Measurements from ENCODE around the gene MYF6.
"Not testable (repeated sequence)": the region's sequence is repeated elsewhere in the genome, so short reads cannot be mapped to it uniquely, and the experiment has no call there.

MYF6 gene

GRCh38 chr12:80707126-80707829 is at the start of gene MYF6:
MYF6 (plus strand) TSS chr12:80707634; CDS start chr12:80707720, 86 bp downstream.
- DNase-seq = no peak

DNA sequence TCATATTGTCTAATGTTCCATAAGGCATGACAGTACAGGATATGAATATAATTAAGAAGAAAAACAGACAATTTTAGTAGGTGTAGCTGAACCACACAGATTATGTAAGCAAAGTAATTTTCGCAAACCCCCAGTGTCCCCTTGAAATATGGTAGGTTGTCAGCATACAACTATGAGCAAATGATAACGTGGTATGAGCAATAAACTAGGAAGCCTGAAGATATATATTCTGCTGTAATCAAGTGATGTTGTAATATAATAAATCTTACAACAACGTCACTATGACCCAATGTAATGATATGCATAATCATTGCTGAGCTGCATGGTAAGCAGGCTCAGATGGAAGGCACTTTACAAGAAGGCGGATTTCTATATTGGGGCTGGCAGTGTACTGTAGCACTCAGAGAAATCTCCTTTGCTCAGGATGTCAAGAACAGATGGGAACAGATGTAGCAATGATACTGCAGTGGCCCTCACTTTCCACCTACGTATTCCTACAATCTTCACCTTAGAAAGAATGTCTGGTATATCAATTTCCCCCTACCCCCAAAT is 47.8 kb upstream of the MYF6 start:
- no peak for DNase-seq

DNA sequence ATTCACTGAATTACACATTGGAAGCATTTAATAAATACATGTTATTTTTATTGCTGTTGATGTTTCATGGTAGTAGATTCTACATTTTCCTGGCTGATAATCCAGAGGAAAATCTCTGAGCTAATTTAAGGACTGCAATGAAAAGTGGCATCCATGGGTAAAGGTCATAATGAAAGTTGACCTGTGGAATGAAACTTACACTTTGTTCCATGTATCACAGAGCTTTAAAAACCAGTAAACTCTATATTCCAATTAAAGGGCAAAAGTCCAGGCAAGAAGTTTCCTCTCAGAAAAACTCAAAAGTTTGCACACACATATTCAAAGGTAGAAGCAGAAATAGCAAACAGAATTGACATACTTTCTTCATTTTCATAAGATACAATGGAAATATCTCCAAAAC is 44.8 kb upstream of the MYF6 start:
- DNase-seq = no peak

DNA sequence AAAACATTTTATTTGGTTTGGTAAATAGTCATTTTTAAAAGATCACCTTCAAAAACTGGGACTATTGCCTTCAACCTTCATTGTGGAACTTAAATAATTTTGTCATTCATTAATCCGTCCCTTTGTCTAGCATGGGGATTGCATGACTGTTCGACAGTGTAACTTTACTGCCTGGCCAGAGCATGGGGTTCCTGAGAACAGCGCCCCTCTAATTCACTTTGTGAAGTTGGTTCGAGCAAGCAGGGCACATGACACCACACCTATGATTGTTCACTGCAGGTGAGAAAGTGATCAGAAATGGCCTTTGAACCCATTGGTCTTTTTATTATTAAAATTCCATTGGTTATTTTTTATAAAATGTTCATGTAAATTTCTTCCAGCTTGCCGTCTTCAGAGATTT is 37.2 kb upstream of the MYF6 start:
- DNase-seq = no peak

DNA sequence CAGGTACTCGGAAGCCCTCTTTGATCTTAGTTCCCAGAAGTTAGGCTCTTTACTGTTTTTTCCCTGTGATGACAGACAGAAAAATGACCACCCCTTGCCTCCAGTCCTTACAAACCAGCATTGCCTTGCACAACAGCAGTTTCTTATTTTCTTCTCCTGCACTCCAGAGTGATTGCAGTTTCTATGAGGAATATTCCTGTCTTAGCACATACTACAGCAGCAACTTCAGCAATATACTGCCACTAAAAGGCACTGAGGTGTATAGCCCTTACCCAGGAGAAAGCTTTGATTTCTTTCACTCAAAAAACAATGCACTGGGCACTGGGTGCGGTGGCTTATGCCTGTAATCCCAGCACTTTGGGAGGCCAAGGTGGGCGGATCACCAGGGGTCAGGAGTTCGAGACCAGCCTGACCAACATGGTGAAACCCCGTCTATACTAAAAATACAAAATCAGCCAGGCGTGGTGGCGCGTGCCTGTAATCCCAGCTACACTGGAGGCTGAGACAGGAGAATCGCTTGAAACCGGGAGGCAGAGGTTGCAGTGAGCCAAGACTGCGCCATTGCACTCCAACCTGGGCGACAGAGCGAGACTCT is 31.3 kb upstream of the MYF6 start:
- not testable (repeated sequence) for DNase-seq

GRCh38 chr12:80676856-80677255 is 30.6 kb upstream of the MYF6 start:
- DNase-seq = no peak

GRCh38 chr12:80677994-80678393 is 29.4 kb upstream of the MYF6 start:
- DNase-seq = no peak

DNA sequence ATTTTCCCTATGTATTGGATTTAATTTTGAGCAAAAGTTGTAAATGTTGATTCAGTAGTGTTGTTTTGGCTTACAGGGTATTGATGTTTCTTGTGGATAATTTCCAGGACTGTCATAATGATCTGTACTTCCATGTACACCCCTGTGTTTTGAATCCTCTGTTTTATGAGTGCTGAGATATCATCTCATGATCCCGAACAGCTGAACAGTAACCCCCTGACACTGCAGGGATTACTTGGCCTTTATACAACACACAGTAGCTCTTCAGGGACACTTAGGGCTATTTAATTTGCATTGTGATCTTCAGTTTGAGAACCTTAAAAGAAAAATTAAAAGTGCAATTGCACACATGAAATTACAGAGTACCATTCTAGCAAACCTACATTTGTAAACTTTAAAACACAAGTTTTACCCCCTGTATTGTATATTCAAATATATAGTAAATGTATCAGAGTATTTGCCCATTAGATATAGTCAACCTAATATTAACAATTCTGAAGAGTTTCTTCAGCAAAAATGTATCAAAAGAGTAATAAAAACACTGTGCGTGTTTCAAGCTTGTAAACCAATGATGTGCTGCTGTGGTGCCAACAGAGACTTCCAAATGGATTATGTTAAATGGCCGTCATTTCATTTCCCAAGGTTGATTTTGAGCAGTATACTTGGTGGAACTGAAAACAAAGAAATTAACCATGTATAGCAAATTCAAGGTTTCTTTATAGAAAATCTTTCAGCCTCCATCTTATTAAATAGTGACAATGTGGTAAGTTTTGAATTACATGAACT is 27.9 kb upstream of the MYF6 start:
- DNase-seq = no peak

DNA sequence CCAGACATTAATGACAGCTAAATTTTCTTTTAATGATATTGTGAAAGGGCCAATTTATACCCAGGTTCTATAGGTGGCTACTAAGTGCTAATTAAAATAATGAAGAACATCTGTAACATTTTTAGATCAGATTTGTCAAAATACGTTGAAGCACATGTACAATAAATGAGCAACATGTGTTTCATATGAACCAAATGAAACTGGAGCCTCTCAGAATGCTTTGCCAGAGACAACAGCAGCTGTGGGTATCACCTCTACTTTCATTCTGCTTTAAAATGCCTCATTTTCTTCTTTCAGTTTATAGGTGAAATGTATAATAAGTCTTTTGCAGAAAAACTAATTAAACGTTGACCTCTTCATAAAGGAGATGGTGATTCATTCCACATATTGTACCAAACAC is 26.1 kb upstream of the MYF6 start:
- DNase-seq = no peak

DNA sequence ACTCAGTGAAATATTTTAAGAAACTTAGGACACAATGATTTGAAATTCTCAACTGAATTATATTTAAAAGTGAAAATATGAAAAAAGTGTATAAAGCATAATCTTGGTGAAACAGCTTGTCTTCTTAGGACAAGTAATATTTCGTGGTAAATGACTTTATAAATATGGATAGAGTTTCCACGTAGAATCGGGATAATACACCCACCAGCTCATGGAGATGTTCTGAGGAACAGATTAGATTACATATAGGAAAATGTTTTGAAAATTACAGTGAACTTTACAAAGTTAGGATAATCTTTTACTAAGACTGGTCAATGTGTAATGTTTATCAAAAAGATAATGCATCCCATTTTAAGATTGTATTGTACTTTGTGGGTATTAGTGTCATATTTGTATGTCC is 25.6 kb upstream of the MYF6 start:
- DNase-seq = no peak

DNA sequence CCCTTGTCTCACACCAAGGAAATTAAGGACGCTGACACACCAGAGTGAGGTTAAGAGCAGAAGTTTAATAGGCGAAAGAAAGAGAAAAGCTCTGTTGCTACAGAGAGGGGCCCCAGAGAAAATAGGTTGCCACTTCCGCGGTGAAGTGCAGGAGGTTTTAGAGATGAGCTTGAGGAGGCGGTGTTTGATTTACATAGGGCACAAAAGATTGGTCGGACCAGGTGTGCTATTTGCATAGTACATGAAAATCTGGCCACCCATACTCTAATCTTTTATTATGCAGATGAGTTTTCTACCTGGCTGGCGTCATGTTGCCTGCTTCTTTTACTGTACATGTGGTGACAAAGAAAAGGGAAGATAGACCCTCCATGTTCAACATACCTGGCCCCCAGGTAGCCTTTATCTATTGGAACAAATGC is 23.3 kb upstream of the MYF6 start:
- no peak for DNase-seq

GRCh38 chr12:80690090-80690489 is 17.3 kb upstream of the MYF6 start:
- DNase-seq = no peak

DNA sequence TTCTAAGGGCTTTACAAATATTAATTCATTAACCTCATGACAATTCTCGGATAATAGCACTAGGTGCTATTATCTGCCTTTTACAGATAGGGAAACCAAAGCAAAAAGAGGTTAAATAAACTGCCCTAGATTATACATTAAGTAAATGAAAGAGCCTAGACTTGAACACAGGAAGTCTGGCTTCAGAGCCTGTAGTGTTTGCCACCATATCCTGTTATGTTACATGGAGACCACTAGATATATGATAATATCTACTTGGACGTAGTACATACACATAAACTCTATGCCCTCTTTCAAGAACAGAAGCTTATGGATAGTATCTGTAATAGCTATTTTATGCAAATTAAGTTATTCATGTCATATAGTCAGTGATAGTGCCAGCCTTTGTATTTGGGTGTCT is 16.9 kb upstream of the MYF6 start:
- no peak for DNase-seq

GRCh38 chr12:80692114-80692513 is 15.3 kb upstream of the MYF6 start:
- no peak for DNase-seq

GRCh38 chr12:80697270-80697887 is 10.1 kb upstream of the MYF6 start:
- no peak for DNase-seq

GRCh38 chr12:80698256-80698655 is 9.2 kb upstream of the MYF6 start:
- DNase-seq = no peak

- DNase-seq = no peak
Measured at GRCh38 chr12:80698847-80699542, 8.4 kb upstream of the MYF6 start.

GRCh38 chr12:80700327-80700726 is 7.1 kb upstream of the MYF6 start:
- DNase-seq = no peak

DNA sequence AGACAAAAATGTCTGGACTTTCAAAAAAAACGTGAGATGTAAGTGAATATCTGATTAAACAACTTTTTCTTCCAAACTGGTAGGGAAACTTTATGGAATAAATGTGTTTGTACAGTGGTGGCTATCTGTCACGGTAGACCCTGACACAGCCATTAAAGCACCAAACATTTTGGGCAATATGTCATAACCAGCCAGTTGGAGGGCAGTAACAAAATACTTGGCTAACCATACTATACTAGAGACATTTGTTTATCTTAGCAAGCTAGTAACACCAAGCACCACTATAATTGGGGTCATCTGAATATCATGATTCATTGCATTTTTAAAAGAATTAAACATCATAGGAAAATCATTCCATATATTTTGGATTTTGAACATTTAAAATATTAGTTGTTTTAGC is 6.0 kb upstream of the MYF6 start:
- no peak for DNase-seq

DNA sequence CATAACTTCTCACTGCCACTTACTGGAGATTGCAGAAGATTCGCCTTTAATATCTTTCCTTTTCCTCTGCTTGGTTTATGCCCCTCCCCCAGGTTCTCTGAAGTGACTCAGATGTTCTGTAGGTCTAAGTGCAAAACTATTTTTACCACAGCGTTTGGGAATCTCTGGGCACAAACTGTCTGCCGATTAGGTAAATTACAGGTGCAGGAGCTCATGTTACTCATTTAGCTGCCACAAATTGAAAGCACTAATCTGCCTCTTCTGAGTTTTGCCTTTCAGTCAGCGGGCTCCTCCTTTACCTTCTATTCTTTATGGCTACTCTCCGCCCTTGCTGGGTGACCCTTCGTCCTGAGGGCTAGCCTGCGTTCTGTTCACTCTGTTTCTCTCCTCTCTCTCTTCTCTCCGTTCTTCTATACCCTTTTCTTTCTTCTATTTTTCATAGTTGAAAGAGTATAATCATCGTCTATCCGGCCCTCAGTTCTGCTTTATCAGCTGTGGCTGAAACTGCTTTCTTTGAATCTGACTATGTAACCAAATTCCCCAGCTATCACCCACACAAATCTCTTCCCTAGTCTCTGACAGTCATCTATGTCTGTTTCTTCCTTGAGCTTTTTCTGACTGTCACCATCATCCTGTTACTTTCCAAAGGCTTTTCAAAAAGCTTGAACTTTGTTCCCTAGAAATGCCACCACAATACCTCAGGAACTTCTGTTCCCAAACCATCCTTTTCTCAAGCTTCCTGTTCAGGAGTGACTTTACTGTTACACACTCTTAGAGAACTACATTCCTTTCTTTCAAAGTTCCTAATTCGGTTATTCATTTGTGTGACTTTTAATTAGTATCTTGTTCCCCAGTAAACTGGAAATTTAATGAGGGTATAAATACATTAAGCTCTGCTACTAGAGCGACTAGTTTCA is 4.3 kb upstream of the MYF6 start:
- DNase-seq = no peak

GRCh38 chr12:80704420-80704819 is 3.0 kb upstream of the MYF6 start:
- DNase-seq = no peak

DNA sequence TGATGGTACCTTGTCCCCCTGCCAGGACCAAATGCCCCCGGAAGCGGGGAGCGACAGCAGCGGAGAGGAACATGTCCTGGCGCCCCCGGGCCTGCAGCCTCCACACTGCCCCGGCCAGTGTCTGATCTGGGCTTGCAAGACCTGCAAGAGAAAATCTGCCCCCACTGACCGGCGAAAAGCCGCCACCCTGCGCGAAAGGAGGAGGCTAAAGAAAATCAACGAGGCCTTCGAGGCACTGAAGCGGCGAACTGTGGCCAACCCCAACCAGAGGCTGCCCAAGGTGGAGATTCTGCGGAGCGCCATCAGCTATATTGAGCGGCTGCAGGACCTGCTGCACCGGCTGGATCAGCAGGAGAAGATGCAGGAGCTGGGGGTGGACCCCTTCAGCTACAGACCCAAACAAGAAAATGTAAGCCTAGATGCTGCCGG is 410 bp downstream of the MYF6 start:
- no peak for DNase-seq
